Measurements from ENCODE around the gene VN1R5. TPM values are rescaled to one million over a fixed set of nuclear protein-coding genes. Genes with fewer than 3 reads are reported as not detected.

VN1R5 gene
- total RNA-seq, 1 experiment from 2014 or later: not detected

DNA sequence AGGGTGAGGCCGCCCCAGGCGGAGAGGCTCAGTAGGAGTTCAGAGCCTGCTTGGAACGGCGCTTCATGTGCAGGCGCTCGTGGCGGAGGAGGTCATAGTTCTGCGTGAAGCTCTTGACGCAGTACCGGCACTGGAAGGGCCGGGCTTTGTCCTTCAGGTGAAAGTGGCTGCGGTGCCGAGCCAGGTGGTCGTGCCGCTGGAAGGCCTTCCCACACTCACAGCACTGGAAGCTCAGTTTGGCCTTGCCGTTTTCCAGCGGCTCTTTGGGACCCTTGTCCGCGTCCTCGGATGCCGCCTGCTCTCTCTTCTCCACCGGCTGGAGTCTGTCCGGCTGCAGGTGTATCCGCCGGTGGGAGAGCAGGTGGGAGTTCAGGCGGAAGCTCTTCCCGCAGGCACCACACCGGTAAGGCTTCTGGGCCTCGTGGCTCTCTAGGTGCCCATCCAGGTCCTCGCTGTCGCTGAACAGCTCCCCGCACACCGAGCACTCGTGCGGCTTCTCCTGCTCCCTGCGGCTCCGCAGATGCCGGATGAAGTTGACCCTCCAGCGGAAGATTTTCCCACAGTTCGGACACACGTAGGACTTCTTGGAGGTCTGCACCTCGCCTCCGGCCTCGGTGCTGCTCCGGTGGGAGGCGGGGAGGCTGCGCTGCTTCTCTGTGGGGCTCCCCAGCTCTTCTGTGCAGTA, 44.8 kb downstream of the VN1R5 start:
- no peak for DNase-seq (ENCODE audit: low read depth)

- no peak for DNase-seq (ENCODE audit: low read depth)
Measured at GRCh38 chr1:247301176-247301540, 45.3 kb downstream of the VN1R5 start.

- no peak for DNase-seq (ENCODE audit: low read depth)
Measured at GRCh38 chr1:247303216-247303615, 47.3 kb downstream of the VN1R5 start.

GRCh38 chr1:247304031-247304430, 48.2 kb downstream of the VN1R5 start:
- no peak for DNase-seq (ENCODE audit: low read depth)

Other genes with a start within 250 kb of the VN1R5 start
- gene ZNF695, start 248.0 kb upstream of the VN1R5 start, total RNA-seq (2014; rRNA removed; shearing (Covaris generic)): 8.4 and 8.8 TPM in 2 replicates
- 6.0 and 6.5 TPM in 2 replicates for gene ZNF670, start 177.3 kb upstream of the VN1R5 start, total RNA-seq (2014; rRNA removed; shearing (Covaris generic))
- gene ZNF669, start 151.7 kb upstream of the VN1R5 start, total RNA-seq (2014; rRNA removed; shearing (Covaris generic)): 6.1 and 7.9 TPM in 2 replicates
- gene ZNF124, start 84.1 kb upstream of the VN1R5 start, total RNA-seq (2014; rRNA removed; shearing (Covaris generic)): 16.1 and 17.2 TPM in 2 replicates
- gene ZNF496, start 75.8 kb downstream of the VN1R5 start, total RNA-seq (2014; rRNA removed; shearing (Covaris generic)): 12.6 and 12.9 TPM in 2 replicates
- gene NLRP3, start 160.1 kb downstream of the VN1R5 start, total RNA-seq (2014; rRNA removed; shearing (Covaris generic)): 2.1 and 3.1 TPM in 2 replicates
- not detected in 2 replicates for gene OR2B11, start 202.0 kb downstream of the VN1R5 start, total RNA-seq (2014; rRNA removed; shearing (Covaris generic))

All from RPMI7951 (cell line).